ENCODE measurements around the gene ATP1B3. TPM values are rescaled to one million over a fixed set of nuclear protein-coding genes. Genes with fewer than 3 reads are reported as not detected.

Gene ATP1B3
- total and polyA plus RNA-seq, 9 of the 15 experiments (the other 6 are each of a cell fraction or from before 2014, with no cell fraction given) = 48.3 to 202 (median 123) TPM

GRCh38 chr3:141860766-141861513 lies 15.5 kb upstream of the ATP1B3 start (continued):
- TF ChIP-seq ZNF398 (CRISPR knock-in tag; IDR thresholded peaks at IDR 0.05) (no peak), HDAC3 (IDR thresholded peaks at IDR 0.05; ENCODE audit: borderline replicate concordance, partially characterized antibody) (no peak), L3MBTL2 (IDR thresholded peaks at IDR 0.05) (peak; percentile 87), ZNF165 (CRISPR knock-in tag; IDR thresholded peaks at IDR 0.05; ENCODE audit: borderline replicate concordance) (no peak), ZNF184 (CRISPR knock-in tag; IDR thresholded peaks at IDR 0.05) (no peak), ADNP (tag; IDR thresholded peaks at IDR 0.05) (no peak), ZNF764 (CRISPR knock-in tag; IDR thresholded peaks at IDR 0.05; ENCODE audit: low read depth) (no peak), TEAD1 (CRISPR knock-in tag; IDR thresholded peaks at IDR 0.05) (no peak), HDAC6 (IDR thresholded peaks at IDR 0.05; ENCODE audit: low read depth, low read length) (no peak), KLF10 (CRISPR knock-in tag; IDR thresholded peaks at IDR 0.05) (no peak), TRIM28 (IDR thresholded peaks at IDR 0.05) (no peak), ZBTB9 (CRISPR knock-in tag; IDR thresholded peaks at IDR 0.05) (no peak), CHD4 (IDR thresholded peaks at IDR 0.05; ENCODE audit: insufficient read depth, insufficient replicate concordance, low read depth, low read length, poor library complexity, severe bottlenecking) (no peak), USF1 (CRISPR knock-in tag; IDR thresholded peaks at IDR 0.05) (no peak), GABPA (tag; conservative IDR thresholded peaks at IDR 0.05; ENCODE audit: low read depth) (peak; percentile 55), RAD51 (IDR thresholded peaks at IDR 0.05; ENCODE audit: borderline replicate concordance, low read depth) (no peak), ZBTB33 (CRISPR knock-in tag; IDR thresholded peaks at IDR 0.05) (no peak)
